Subcutaneous abdominal adipose tissue (tissue), 5 donors: Measurements from ENCODE around the gene STK32C.

ENCODE experiments used
- H3K27ac ChIP-seq: one replicate; pipeline ENCODE4 v1.7.0; 2013; ENCODE audit warnings: low read depth, mild to moderate bottlenecking, inconsistent platforms, low read length, moderate library complexity
- H3K27me3 ChIP-seq, 5 donors: one replicate each; pipeline ENCODE4 v1.7.0; 2013; ENCODE audit warnings: low read length in 5 of 5, inconsistent platforms in 1 of 5; ENCODE audit not compliant: control insufficient read depth in 5 of 5, insufficient read depth in 4 of 5
- H3K36me3 ChIP-seq, 5 donors: one replicate each; pipeline ENCODE4 v1.7.0; 2013; ENCODE audit warnings: low read length in 5 of 5; ENCODE audit not compliant: control insufficient read depth in 5 of 5, insufficient read depth in 5 of 5
- H3K4me1 ChIP-seq, 5 donors: one replicate each; pipeline ENCODE4 v1.7.0; 2013; ENCODE audit warnings: low read length in 5 of 5, mild to moderate bottlenecking in 3 of 5, moderate library complexity in 1 of 5; ENCODE audit not compliant: control insufficient read depth in 5 of 5, insufficient read depth in 5 of 5
- H3K4me3 ChIP-seq, 5 donors: one replicate each; pipeline ENCODE4 v1.7.0; 2013; ENCODE audit warnings: low read length in 5 of 5, low read depth in 1 of 5
- H3K9ac ChIP-seq, 5 donors: one replicate each; pipeline ENCODE4 v1.7.0; 2013; ENCODE audit warnings: low read length in 5 of 5, mild to moderate bottlenecking in 4 of 5, moderate library complexity in 3 of 5
- H3K9me3 ChIP-seq, 5 donors: one replicate each; pipeline ENCODE4 v1.7.0; 2013; ENCODE audit warnings: low read length in 5 of 5; ENCODE audit not compliant: control insufficient read depth in 5 of 5
- donor health status: healthy.
- donor health status: healthy.
- donor health status: healthy.
- donor health status: healthy.
- donor health status: healthy.

The STK32C gene

DNA sequence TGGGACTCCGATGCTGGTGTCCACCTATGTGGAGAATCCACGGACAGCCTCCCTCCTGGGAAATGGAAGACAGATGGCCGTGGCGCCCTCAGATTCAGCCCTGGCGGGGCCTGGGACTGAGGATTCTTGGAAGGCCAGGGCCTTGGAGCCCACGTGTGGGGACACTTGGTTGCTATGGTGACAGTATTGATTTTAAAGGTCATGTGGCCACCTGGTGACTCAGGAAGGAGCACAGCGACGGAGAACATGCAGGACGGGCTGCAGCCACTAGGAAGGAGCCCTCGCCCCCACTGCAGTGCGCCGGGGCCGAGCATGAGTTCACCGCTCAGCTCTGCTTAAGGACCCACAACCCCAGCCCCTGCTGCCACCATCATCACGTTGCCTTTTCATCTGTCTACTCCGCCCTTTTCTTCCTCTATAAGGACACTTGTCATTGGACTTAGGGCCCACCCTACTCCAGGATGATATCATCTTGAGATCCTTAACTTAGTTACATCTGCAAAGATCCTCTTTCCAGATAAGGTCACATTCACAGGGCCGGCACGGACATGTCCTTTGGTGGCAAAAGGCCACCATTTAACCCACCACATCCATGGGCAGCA, 3.7 kb upstream of the STK32C start:
- Histone ChIP-seq H3K9ac (no peak overlapping the region), H3K9me3 (peaks cover 0 to 10% (median 6%) of the 10 kb centered on the region in 5 donors), H3K4me1 (peaks cover 0 to 32% (median 24%) of the 10 kb centered on the region in 5 donors), H3K27ac (no peak overlapping the region), H3K4me3 (no peak overlapping the region), H3K36me3 (no peaks in the 10 kb centered on the region), H3K27me3 (no peaks in the 10 kb centered on the region)

DNA sequence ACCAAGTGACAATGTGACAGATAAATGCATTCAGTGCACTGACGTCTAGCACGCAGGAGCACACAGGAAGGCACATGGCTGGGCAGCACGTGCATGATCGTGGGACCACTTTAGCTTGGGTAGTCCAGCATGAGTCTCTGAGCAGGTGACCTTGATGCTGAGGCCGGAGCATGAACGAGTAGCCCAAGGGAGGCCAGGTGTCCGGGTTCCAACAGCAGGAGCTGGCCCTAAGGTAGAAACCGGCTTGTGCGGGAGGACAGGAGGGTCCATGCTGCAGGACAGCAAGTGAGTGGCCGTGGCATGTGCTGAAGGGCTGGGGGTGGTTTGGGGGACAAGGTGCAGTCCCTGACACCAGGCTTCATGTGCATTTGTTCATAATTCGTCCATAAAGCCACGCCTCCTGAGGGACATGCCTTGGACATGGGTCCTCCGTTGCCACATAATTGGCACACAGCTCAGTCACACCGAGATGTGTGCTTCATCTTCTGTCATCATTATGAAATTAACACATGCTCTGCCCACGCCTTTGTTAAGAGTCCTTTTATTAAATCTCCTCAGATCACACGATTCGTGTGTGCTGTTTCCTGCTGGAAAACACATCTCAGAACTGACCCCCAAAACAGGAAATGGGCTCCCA, 3.1 kb upstream of the STK32C start:
- Histone ChIP-seq H3K4me3 (no peak overlapping the region), H3K9ac (no peak overlapping the region), H3K4me1 (peaks cover 0 to 33% (median 26%) of the 10 kb centered on the region in 5 donors), H3K27me3 (no peaks in the 10 kb centered on the region), H3K9me3 (peaks cover 0 to 10% (median 6%) of the 10 kb centered on the region in 5 donors), H3K36me3 (no peaks in the 10 kb centered on the region), H3K27ac (no peak overlapping the region)

DNA sequence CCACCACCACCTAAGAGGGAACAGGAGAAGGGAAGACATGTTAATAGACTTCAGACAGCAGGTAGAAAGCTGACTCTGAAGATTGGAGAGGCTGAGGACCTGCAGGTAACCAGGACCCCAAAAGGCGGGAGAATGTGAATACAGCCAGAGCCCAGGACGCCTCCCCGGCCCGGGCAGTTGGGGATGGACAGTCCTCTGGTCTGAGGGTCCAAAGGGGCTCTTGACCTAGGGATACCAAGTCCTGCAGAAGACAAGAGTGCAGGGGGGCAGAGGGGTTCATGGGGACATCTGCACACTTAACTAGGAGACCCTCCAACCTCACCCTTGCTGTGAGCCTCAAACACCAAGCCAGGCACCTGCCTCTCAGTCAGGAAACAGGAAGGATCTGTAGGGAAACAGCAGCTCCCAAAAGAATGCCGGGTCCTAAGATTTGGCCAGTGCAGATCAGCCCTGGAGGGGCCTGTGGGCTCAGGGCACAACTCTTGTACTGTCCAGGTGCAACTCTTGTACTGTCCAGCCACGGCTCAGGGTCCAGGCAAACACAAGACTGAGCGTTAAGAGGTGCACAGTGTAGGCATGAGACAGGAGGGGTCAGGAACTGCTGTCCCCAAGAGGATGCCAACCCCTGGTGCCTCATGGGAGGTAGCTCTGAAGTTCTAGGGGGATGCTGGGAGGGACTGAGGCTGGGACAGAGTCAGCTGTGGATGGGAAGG, 2.3 kb upstream of the STK32C start:
- Histone ChIP-seq H3K9ac (no peak overlapping the region), H3K9me3 (peaks cover 0 to 10% (median 6%) of the 10 kb centered on the region in 5 donors), H3K27me3 (no peaks in the 10 kb centered on the region), H3K36me3 (no peaks in the 10 kb centered on the region), H3K4me3 (no peak overlapping the region), H3K4me1 (peaks cover 0 to 33% (median 26%) of the 10 kb centered on the region in 5 donors), H3K27ac (no peak overlapping the region)

DNA sequence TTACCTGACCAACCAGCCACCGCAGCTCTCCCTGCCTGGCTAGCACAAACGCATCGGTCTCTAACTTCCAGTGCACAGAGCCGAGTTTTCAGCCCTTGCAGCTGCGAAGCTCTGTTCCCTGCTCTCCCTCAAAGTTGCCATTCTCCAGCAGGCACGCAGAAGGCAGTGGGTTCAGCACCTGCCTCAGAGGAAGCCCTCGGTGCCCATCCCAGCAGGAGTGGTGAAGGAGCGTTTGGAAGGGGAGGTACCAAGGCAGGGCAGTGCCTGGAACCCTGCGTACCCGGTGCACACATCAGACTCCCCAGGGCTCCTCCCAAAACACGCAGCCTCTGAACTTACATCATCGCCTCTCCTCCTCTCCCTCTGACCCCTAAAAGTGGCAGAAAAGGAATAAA, 1.7 kb upstream of the STK32C start:
- H3K4me1 ChIP-seq, result peaks cover 0 to 33% (median 26%) of the 10 kb centered on the region in 5 donors

GRCh38 chr10:132308587-132309470, 1.1 kb upstream of the STK32C start:
- no peak overlapping the region for H3K27ac ChIP-seq
- peak overlapping the region in 3 of 5 donors; percentile 21 to 62 (median 60) for H3K9ac ChIP-seq
- peaks cover 0 to 3% (median 1%) of the 10 kb centered on the region in 5 donors for H3K9me3 ChIP-seq
- H3K27me3 ChIP-seq, result no peaks in the 10 kb centered on the region
- H3K4me3 ChIP-seq, result peak overlapping the region in 4 of 5 donors; percentile 73 to 85 (median 76)
- H3K36me3 ChIP-seq, result no peaks in the 10 kb centered on the region
- peaks cover 0 to 33% (median 26%) of the 10 kb centered on the region in 5 donors for H3K4me1 ChIP-seq

More for the DNA sequence above, 1.7 kb upstream of the STK32C start:
- no peak overlapping the region for H3K9ac ChIP-seq
- no peaks in the 10 kb centered on the region for H3K27me3 ChIP-seq
- peaks cover 0 to 9% (median 5%) of the 10 kb centered on the region in 5 donors for H3K9me3 ChIP-seq
- H3K27ac ChIP-seq, result no peak overlapping the region
- H3K36me3 ChIP-seq, result no peaks in the 10 kb centered on the region
- H3K4me3 ChIP-seq, result no peak overlapping the region

DNA sequence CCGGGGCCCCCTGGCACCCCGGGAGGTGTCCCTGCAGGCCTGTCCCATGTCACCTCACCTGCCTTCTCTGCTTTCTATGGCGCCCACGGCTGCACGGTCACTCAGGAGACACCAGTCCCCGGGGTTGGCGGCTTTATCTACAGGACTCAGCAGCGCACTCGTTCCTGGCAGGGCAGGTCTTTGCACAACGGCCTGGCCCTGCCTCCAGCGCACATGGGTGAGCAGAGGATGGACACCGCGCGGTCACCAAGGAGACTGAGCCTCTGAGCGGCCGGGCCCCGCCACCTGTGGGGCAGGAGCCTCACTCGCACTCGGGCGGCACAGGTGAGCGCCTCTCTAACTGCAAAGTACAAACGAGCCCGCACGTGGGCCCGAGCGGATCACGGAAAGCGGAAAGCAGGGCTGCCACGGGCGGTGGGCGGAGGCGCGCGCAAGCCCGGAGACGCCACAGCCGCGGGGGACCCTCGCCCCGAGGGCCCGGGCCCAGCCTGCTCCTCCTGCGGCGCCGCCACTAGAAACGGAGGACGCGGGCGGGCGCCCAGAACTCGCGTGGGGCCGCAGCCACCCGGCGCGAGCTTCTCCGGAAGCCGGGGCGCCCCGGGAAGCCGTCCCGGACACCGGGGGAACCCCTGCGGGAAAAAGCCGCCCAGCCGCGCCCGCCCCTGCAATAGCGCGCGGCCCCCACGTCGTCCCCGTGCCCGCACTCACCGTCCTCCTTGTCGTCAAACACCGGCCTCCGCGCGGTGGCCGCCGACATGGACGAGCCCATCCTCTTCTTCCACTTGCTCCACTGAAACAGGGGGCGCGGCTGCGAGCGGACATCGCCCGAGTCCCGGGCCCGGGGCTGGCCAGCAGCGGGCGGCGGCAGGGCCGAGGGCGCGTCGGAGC, 642 bp downstream of the STK32C start:
- no peak overlapping the region for H3K27ac ChIP-seq
- no peaks in the 10 kb centered on the region for H3K36me3 ChIP-seq
- peak overlapping the region in 4 of 5 donors; percentile 47 to 69 (median 62) for H3K4me3 ChIP-seq
- H3K27me3 ChIP-seq, result no peaks in the 10 kb centered on the region
- no peaks in the 10 kb centered on the region for H3K9me3 ChIP-seq
- peaks cover 0 to 33% (median 26%) of the 10 kb centered on the region in 5 donors for H3K4me1 ChIP-seq
- H3K9ac ChIP-seq, result peak overlapping the region in 2 of 5 donors; percentile 7 to 57

GRCh38 chr10:132306343-132306685, 1.4 kb downstream of the STK32C start:
- H3K4me1 ChIP-seq, result peaks cover 0 to 32% (median 22%) of the 10 kb centered on the region in 5 donors
- no peak overlapping the region for H3K4me3 ChIP-seq
- no peak overlapping the region for H3K27ac ChIP-seq
- H3K9ac ChIP-seq, result no peak overlapping the region
- no peaks in the 10 kb centered on the region for H3K27me3 ChIP-seq
- no peaks in the 10 kb centered on the region for H3K9me3 ChIP-seq
- no peaks in the 10 kb centered on the region for H3K36me3 ChIP-seq

GRCh38 chr10:132305654-132306342, 2.0 kb downstream of the STK32C start:
- H3K36me3 ChIP-seq, result no peaks in the 10 kb centered on the region
- no peak overlapping the region for H3K4me3 ChIP-seq
- H3K4me1 ChIP-seq, result peaks cover 0 to 27% (median 20%) of the 10 kb centered on the region in 5 donors
- H3K9me3 ChIP-seq, result no peaks in the 10 kb centered on the region
- no peaks in the 10 kb centered on the region for H3K27me3 ChIP-seq
- no peak overlapping the region for H3K9ac ChIP-seq
- H3K27ac ChIP-seq, result no peak overlapping the region
